ENCODE results near the gene BARX1. TPM values are rescaled to one million over a fixed set of nuclear protein-coding genes. Genes with fewer than 3 reads are reported as not detected.
A peak's percentile ranks its signal among the peaks of the same experiment; 100 is the strongest.

BARX1 gene
- total and polyA plus RNA-seq, 9 of the 15 experiments (the other 6 are each of a cell fraction or from before 2014, with no cell fraction given) = 0.11 to 0.14 TPM; not detected in 7

DNA sequence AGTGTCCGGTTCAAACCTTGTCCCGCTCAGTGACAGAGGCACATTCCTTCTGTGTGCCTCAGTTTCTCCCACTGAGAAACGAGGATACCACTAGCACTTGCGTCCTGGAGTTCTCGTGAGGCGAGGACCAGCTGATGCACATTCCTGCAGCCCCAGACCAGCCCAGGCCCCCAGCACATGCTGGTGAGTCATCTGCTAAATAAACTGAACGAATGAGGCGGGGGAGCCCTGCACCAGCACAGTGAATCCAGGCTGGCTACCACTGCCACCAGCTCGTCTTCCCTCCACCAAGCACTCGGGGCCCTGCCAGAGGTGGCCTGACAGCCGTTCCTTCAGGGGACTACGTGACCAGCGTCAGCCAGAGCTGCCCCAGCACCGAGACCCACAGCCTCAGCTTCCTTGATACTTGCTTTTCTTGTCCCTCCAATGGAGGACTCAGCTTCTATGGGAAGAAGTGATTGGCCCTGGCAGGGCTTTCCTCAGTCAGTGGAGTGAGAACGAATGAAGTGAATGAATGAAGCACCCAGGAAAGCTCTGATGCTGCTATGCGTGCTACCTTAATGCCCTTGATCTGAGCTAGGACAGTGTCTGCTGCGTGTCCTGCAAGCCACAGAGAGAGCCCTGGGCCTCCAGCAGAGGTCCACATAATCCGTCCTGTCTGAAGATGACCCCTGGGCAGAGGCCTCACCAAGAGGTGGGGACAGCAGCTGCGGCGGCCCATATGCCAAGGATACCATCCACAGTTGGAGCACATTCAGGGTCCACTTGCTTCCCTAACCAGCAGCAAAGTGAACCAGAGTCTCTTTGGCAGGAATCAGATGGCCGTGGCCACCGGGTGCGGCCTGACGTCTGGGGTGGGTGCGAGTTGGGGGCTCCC, 13.5 kb upstream of the BARX1 start (continued):
- TF ChIP-seq HDAC8 (tag; IDR thresholded peaks at IDR 0.05) = no peak
- TF ChIP-seq JUN (IDR thresholded peaks at IDR 0.05; ENCODE audit: borderline replicate concordance, low read depth, low read length) = peak; percentile 77
- no peak for TF ChIP-seq JUN (CRISPR knock-in tag; IDR thresholded peaks at IDR 0.05; ENCODE audit: borderline replicate concordance)
- TF ChIP-seq ZNF253 (CRISPR knock-in tag; conservative IDR thresholded peaks at IDR 0.05) = no peak
- TF ChIP-seq SAFB2 (IDR thresholded peaks at IDR 0.05; ENCODE audit: borderline replicate concordance, low read depth, low read length, severe bottlenecking) = no peak
- TF ChIP-seq, protein P1, sequence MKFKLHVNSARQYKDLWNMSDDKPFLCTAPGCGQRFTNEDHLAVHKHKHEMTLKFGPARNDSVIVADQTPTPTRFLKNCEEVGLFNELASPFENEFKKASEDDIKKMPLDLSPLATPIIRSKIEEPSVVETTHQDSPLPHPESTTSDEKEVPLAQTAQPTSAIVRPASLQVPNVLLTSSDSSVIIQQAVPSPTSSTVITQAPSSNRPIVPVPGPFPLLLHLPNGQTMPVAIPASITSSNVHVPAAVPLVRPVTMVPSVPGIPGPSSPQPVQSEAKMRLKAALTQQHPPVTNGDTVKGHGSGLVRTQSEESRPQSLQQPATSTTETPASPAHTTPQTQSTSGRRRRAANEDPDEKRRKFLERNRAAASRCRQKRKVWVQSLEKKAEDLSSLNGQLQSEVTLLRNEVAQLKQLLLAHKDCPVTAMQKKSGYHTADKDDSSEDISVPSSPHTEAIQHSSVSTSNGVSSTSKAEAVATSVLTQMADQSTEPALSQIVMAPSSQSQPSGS (CRISPR knock-in tag; IDR thresholded peaks at IDR 0.05) = 0 out of 2 replicates have a peak, but pooled peaks have one; percentile 31
- no peak for TF ChIP-seq KHSRP (IDR thresholded peaks at IDR 0.05)
- TF ChIP-seq, protein P2, sequence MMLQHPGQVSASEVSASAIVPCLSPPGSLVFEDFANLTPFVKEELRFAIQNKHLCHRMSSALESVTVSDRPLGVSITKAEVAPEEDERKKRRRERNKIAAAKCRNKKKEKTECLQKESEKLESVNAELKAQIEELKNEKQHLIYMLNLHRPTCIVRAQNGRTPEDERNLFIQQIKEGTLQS (IDR thresholded peaks at IDR 0.05) = peak; percentile 73
- TF ChIP-seq, protein P2 (CRISPR knock-in tag; conservative IDR thresholded peaks at IDR 0.05) = no peak
- TF ChIP-seq ZNF134 (CRISPR knock-in tag; conservative IDR thresholded peaks at IDR 0.05) = no peak
- no peak for TF ChIP-seq RBM34 (IDR thresholded peaks at IDR 0.05; ENCODE audit: borderline replicate concordance, insufficient read depth, low read length)
- TF ChIP-seq L3MBTL2 (IDR thresholded peaks at IDR 0.05) = peak; percentile 43; the same call in 1 of the 2 replicates
- TF ChIP-seq SP2 (IDR thresholded peaks at IDR 0.05; ENCODE audit: extremely low read depth, low read depth, low read length, poor library complexity, severe bottlenecking) = no peak
- TF ChIP-seq, protein P3, sequence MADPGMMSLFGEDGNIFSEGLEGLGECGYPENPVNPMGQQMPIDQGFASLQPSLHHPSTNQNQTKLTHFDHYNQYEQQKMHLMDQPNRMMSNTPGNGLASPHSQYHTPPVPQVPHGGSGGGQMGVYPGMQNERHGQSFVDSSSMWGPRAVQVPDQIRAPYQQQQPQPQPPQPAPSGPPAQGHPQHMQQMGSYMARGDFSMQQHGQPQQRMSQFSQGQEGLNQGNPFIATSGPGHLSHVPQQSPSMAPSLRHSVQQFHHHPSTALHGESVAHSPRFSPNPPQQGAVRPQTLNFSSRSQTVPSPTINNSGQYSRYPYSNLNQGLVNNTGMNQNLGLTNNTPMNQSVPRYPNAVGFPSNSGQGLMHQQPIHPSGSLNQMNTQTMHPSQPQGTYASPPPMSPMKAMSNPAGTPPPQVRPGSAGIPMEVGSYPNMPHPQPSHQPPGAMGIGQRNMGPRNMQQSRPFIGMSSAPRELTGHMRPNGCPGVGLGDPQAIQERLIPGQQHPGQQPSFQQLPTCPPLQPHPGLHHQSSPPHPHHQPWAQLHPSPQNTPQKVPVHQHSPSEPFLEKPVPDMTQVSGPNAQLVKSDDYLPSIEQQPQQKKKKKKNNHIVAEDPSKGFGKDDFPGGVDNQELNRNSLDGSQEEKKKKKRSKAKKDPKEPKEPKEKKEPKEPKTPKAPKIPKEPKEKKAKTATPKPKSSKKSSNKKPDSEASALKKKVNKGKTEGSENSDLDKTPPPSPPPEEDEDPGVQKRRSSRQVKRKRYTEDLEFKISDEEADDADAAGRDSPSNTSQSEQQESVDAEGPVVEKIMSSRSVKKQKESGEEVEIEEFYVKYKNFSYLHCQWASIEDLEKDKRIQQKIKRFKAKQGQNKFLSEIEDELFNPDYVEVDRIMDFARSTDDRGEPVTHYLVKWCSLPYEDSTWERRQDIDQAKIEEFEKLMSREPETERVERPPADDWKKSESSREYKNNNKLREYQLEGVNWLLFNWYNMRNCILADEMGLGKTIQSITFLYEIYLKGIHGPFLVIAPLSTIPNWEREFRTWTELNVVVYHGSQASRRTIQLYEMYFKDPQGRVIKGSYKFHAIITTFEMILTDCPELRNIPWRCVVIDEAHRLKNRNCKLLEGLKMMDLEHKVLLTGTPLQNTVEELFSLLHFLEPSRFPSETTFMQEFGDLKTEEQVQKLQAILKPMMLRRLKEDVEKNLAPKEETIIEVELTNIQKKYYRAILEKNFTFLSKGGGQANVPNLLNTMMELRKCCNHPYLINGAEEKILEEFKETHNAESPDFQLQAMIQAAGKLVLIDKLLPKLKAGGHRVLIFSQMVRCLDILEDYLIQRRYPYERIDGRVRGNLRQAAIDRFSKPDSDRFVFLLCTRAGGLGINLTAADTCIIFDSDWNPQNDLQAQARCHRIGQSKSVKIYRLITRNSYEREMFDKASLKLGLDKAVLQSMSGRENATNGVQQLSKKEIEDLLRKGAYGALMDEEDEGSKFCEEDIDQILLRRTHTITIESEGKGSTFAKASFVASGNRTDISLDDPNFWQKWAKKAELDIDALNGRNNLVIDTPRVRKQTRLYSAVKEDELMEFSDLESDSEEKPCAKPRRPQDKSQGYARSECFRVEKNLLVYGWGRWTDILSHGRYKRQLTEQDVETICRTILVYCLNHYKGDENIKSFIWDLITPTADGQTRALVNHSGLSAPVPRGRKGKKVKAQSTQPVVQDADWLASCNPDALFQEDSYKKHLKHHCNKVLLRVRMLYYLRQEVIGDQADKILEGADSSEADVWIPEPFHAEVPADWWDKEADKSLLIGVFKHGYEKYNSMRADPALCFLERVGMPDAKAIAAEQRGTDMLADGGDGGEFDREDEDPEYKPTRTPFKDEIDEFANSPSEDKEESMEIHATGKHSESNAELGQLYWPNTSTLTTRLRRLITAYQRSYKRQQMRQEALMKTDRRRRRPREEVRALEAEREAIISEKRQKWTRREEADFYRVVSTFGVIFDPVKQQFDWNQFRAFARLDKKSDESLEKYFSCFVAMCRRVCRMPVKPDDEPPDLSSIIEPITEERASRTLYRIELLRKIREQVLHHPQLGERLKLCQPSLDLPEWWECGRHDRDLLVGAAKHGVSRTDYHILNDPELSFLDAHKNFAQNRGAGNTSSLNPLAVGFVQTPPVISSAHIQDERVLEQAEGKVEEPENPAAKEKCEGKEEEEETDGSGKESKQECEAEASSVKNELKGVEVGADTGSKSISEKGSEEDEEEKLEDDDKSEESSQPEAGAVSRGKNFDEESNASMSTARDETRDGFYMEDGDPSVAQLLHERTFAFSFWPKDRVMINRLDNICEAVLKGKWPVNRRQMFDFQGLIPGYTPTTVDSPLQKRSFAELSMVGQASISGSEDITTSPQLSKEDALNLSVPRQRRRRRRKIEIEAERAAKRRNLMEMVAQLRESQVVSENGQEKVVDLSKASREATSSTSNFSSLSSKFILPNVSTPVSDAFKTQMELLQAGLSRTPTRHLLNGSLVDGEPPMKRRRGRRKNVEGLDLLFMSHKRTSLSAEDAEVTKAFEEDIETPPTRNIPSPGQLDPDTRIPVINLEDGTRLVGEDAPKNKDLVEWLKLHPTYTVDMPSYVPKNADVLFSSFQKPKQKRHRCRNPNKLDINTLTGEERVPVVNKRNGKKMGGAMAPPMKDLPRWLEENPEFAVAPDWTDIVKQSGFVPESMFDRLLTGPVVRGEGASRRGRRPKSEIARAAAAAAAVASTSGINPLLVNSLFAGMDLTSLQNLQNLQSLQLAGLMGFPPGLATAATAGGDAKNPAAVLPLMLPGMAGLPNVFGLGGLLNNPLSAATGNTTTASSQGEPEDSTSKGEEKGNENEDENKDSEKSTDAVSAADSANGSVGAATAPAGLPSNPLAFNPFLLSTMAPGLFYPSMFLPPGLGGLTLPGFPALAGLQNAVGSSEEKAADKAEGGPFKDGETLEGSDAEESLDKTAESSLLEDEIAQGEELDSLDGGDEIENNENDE (IDR thresholded peaks at IDR 0.05; ENCODE audit: low read depth, low read length) = no peak
